ENCODE results near the gene ZNF490.

GRCh38 chr19:12655546-12655945, 44.9 kb upstream of the ZNF490 start:
- TF ChIP-seq CTCF (conservative IDR thresholded peaks at IDR 0.05) (no peak), ZFX (IDR thresholded peaks at IDR 0.05) (no peak)

Measured in C4-2B (cell line).